SU-DHL-6 (cell line): ENCODE data around the gene DUSP19.

Experiments used
- CTCF ChIP-seq: fragments of 200-600 bp; sonication (generic); IDR thresholded peaks from one replicate; pipeline ENCODE4 v1.5.1; 2017; ENCODE audit warnings: antibody characterized with exemption, mild to moderate bottlenecking, low read length, moderate library complexity; ENCODE audit not compliant: insufficient read depth, poor library complexity, severe bottlenecking
- EZH2phosphoT487 ChIP-seq: fragments of 200-600 bp; sonication (generic), shearing (Covaris generic); conservative IDR thresholded peaks from 2 replicates; pipeline ENCODE4 v1.6.1; 2018; ENCODE audit warnings: mild to moderate bottlenecking, antibody characterized with exemption, low read length, moderate library complexity, mixed read lengths

- TF ChIP-seq CTCF (no peak), EZH2phosphoT487 (no peak)
Observed at GRCh38 chr2:183040604-183041003, 37.9 kb upstream of the DUSP19 start.
